Measurements from ENCODE around the gene CYB5D1. TPM values are rescaled to one million over a fixed set of nuclear protein-coding genes. Genes with fewer than 3 reads are reported as not detected.

Gene CYB5D1
- total RNA-seq, 4 donors from 2014 or later, result 9.0 to 33.5 (median 9.3) TPM

GRCh38 chr17:7824021-7824924, 33.5 kb upstream of the CYB5D1 start:
- TF ChIP-seq CTCF (IDR thresholded peaks at IDR 0.05), result no peak
- ATAC-seq (ENCODE audit: low FRiP score) (no peak), DNase-seq (ENCODE audit: low spot score) (no peak)

GRCh38 chr17:7825206-7825990, 32.4 kb upstream of the CYB5D1 start:
- DNase-seq (ENCODE audit: low spot score) (no peak), ATAC-seq (ENCODE audit: low FRiP score) (no peak)
- no peak for TF ChIP-seq CTCF (IDR thresholded peaks at IDR 0.05)

GRCh38 chr17:7830616-7831015, 27.2 kb upstream of the CYB5D1 start:
- no peak for ATAC-seq (ENCODE audit: low FRiP score)
- DNase-seq (ENCODE audit: low spot score), result no peak
- no peak for TF ChIP-seq CTCF (IDR thresholded peaks at IDR 0.05)

GRCh38 chr17:7831233-7831632, 26.6 kb upstream of the CYB5D1 start:
- DNase-seq (ENCODE audit: low spot score) (no peak), ATAC-seq (ENCODE audit: low FRiP score) (no peak)
- no peak for TF ChIP-seq CTCF (IDR thresholded peaks at IDR 0.05)

GRCh38 chr17:7832431-7832830, 25.4 kb upstream of the CYB5D1 start:
- ATAC-seq (ENCODE audit: low FRiP score), result no peak
- no peak for DNase-seq (ENCODE audit: low spot score)
- TF ChIP-seq CTCF (IDR thresholded peaks at IDR 0.05), result no peak

GRCh38 chr17:7833011-7833794, 24.6 kb upstream of the CYB5D1 start:
- DNase-seq (ENCODE audit: low spot score) (no peak), ATAC-seq (ENCODE audit: low FRiP score) (no peak)
- TF ChIP-seq CTCF (IDR thresholded peaks at IDR 0.05), result no peak
